GM21381 (cell line): ENCODE measurements around the gene MYMK.

Experiments
- ATAC-seq: cut with Tn5 transposase; IDR thresholded peaks from one replicate; pipeline ENCODE4 v1.9.1; 2021; ENCODE audit warnings: mild to moderate bottlenecking, moderate library complexity; ENCODE audit not compliant: unreplicated experiment

Gene MYMK

GRCh38 chr9:133471551-133472276 lies 53.0 kb downstream of the MYMK start:
- ATAC-seq, result no peak

GRCh38 chr9:133470988-133471387 lies 53.8 kb downstream of the MYMK start:
- no peak for ATAC-seq

GRCh38 chr9:133470427-133470924 lies 54.3 kb downstream of the MYMK start:
- ATAC-seq, result no peak

GRCh38 chr9:133468777-133469421 lies 55.9 kb downstream of the MYMK start:
- no peak for ATAC-seq

GRCh38 chr9:133468374-133468773 lies 56.4 kb downstream of the MYMK start:
- ATAC-seq, result no peak

GRCh38 chr9:133467101-133467500 lies 57.7 kb downstream of the MYMK start:
- ATAC-seq, result no peak

- no peak for ATAC-seq
Observed at GRCh38 chr9:133465984-133466383, 58.8 kb downstream of the MYMK start.

GRCh38 chr9:133464638-133465037 lies 60.1 kb downstream of the MYMK start:
- ATAC-seq, result no peak
